GM12892 (cell line): ENCODE measurements around the gene ADARB2.

ENCODE experiments used
- POLR2A ChIP-seq: IDR thresholded peaks from 2 replicates; pipeline ENCODE4 v1.6.1; 2011; ENCODE audit warnings: low read depth, low read length, control low read depth
- POLR2AphosphoS5 ChIP-seq: IDR thresholded peaks from 2 replicates; pipeline ENCODE4 v1.6.1; 2011; ENCODE audit warnings: low read depth, low read length, control low read depth
- TAF1 ChIP-seq: IDR thresholded peaks from 2 replicates; pipeline ENCODE4 v1.6.1; 2011; ENCODE audit warnings: low read depth, mild to moderate bottlenecking, control low read depth, low read length, borderline replicate concordance

DNA sequence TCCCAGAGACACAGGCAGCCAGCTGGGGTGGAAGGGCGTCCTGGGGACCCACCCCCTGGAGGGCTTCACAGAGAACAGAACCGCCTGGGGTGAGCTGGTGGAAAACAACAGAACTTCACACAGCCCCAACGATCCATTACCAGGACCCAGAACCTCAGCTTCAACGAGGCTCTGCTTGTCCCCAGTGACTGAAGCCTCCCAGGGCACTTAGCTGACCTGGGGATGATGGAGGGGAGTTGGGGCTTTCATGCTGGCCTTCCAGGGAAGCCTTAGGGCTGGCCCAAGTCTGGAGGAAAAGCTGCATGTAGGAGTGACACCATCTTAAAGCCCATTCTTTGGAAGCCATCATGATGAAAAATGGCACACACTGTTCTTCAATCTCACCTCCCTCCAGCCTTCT lies 381.0 kb downstream of the ADARB2 start:
- TF ChIP-seq POLR2A (no peak), POLR2AphosphoS5 (no peak), TAF1 (no peak)
